Liver (tissue), 9 donors: ENCODE measurements around the gene LCN12. TPM values are rescaled to one million over a fixed set of nuclear protein-coding genes. Genes with fewer than 3 reads are reported as not detected.

Experiments
- DNase-seq: peaks from one replicate; pipeline ENCODE4 v3.0.0-alpha.2; 2017; ENCODE audit warnings: low spot score
- H3K27ac ChIP-seq, 2 donors: one replicate each; pipeline ENCODE4 v1.7.0; 2013; ENCODE audit warnings: inconsistent platforms in 2 of 2, low read length in 2 of 2, control low read depth in 1 of 2, low read depth in 1 of 2, mild to moderate bottlenecking in 1 of 2
- H3K27me3 ChIP-seq, 4 donors: one replicate each; pipeline versions ENCODE4 v1.6.1 to v1.7.0; 2013; ENCODE audit warnings: low read length in 3 of 4, inconsistent platforms in 1 of 4, mild to moderate bottlenecking in 1 of 4, moderate library complexity in 1 of 4; ENCODE audit not compliant: control insufficient read depth in 4 of 4, insufficient read depth in 4 of 4
- H3K36me3 ChIP-seq, 4 donors: one replicate each; pipeline versions ENCODE4 v1.6.1 to v1.7.0; 2013; ENCODE audit warnings: low read length in 3 of 4, mild to moderate bottlenecking in 3 of 4, low read depth in 1 of 4, moderate library complexity in 1 of 4; ENCODE audit not compliant: control insufficient read depth in 4 of 4, insufficient read depth in 3 of 4
- H3K4me1 ChIP-seq, 4 donors: one replicate each; pipeline versions ENCODE4 v1.6.1 to v1.7.0; 2013; ENCODE audit warnings: low read length in 3 of 4, mild to moderate bottlenecking in 3 of 4, moderate library complexity in 1 of 4; ENCODE audit not compliant: control insufficient read depth in 4 of 4, insufficient read depth in 4 of 4
- H3K4me3 ChIP-seq, 3 donors: one replicate each; pipeline versions ENCODE4 v1.6.1 to v1.7.0; 2013; ENCODE audit warnings: low read length in 3 of 3, control low read depth in 1 of 3, low read depth in 1 of 3, mild to moderate bottlenecking in 1 of 3
- H3K9ac ChIP-seq, 2 donors: one replicate each; pipeline ENCODE4 v1.7.0; 2013; ENCODE audit warnings: low read length in 2 of 2, mild to moderate bottlenecking in 2 of 2, moderate library complexity in 2 of 2, control low read depth in 1 of 2, low read depth in 1 of 2
- H3K9me3 ChIP-seq, 4 donors: one replicate each; pipeline versions ENCODE4 v1.6.1 to v1.7.0; 2013; ENCODE audit warnings: low read length in 3 of 4; ENCODE audit not compliant: control insufficient read depth in 4 of 4
- ATF3 ChIP-seq: IDR thresholded peaks from 2 replicates; pipeline ENCODE4 v1.6.1; 2016; ENCODE audit warnings: antibody characterized with exemption
- CTCF ChIP-seq: fragments of 150-350 bp; IDR thresholded peaks from 2 replicates; pipeline ENCODE4 v1.5.1; 2017; ENCODE audit warnings: improper control_type of control experiment, low read depth, low read length; ENCODE audit not compliant: missing input control
- EGR1 ChIP-seq, 2 donors: IDR thresholded peaks; 2 replicates each; pipeline ENCODE4 v1.6.1; 2016 to 2018; ENCODE audit warnings: antibody characterized with exemption in 2 of 2, low read depth in 2 of 2
- FOXA1 ChIP-seq: IDR thresholded peaks from 2 replicates; pipeline ENCODE4 v1.6.1; 2016; ENCODE audit warnings: antibody characterized with exemption
- FOXA2 ChIP-seq: IDR thresholded peaks from 2 replicates; pipeline ENCODE4 v1.6.1; 2016; ENCODE audit warnings: antibody characterized with exemption
- GABPA ChIP-seq, 2 donors: IDR thresholded peaks in 1 of 2; conservative IDR thresholded peaks in 1 of 2; 2 replicates each; pipeline ENCODE4 v1.6.1; 2016; ENCODE audit warnings: antibody characterized with exemption in 2 of 2, mild to moderate bottlenecking in 1 of 2, moderate library complexity in 1 of 2
- HNF4G ChIP-seq: IDR thresholded peaks from 2 replicates; pipeline ENCODE4 v1.6.1; 2016; ENCODE audit warnings: antibody characterized with exemption
- JUND ChIP-seq, 2 donors: IDR thresholded peaks; 2 replicates each; pipeline ENCODE4 v1.6.1; 2016; ENCODE audit warnings: antibody characterized with exemption in 2 of 2
- NR2F2 ChIP-seq: IDR thresholded peaks from 2 replicates; pipeline ENCODE4 v1.6.1; 2016; ENCODE audit warnings: antibody characterized with exemption
- RAD21 ChIP-seq, 2 donors: IDR thresholded peaks; 2 replicates each; pipeline ENCODE4 v1.6.1; 2016; ENCODE audit warnings: antibody characterized with exemption in 2 of 2, mild to moderate bottlenecking in 2 of 2
- REST ChIP-seq: IDR thresholded peaks from 2 replicates; pipeline ENCODE4 v1.6.1; 2016; ENCODE audit warnings: antibody characterized with exemption, mild to moderate bottlenecking
- RXRA ChIP-seq, 2 donors: IDR thresholded peaks; 2 replicates each; pipeline ENCODE4 v1.6.1; 2017 to 2018; ENCODE audit warnings: antibody characterized with exemption in 2 of 2, mild to moderate bottlenecking in 1 of 2
- SP1 ChIP-seq: IDR thresholded peaks from 2 replicates; pipeline ENCODE4 v1.6.1; 2018; ENCODE audit warnings: antibody characterized with exemption, mild to moderate bottlenecking
- TAF1 ChIP-seq: conservative IDR thresholded peaks from 2 replicates; pipeline ENCODE4 v1.6.1; 2016; ENCODE audit warnings: antibody characterized with exemption, mild to moderate bottlenecking
- YY1 ChIP-seq: IDR thresholded peaks from 2 replicates; pipeline ENCODE4 v1.6.1; 2016; ENCODE audit warnings: antibody characterized with exemption, mild to moderate bottlenecking
- WGBS: extraction: QIAGEN DNeasy Blood & Tissue Kit; methylation state at CpG from one replicate; pipeline ENCODE4 v1.1.7; 2013; 5-methylcytosine and 5-hydroxymethylcytosine counted together
- polyA plus RNA-seq, 2 donors: library from polyadenylated mRNA; stranded (reverse) in 1 of 2; unstranded in 1 of 2; fragments of 200-250 nt in 1 of 2; fragments of >200 nt in 1 of 2; fragmentation: Nextera tagmentation in 1 of 2; extraction: Ambion mirVana in 1 of 2; gene quantifications; one replicate each; pipeline versions ENCODE4 v1.2.1 to v1.2.3, GENCODE V29; 2013 to 2015
- total RNA-seq, 2 donors: library from RNA; depleted of rRNA; stranded (reverse); fragments of >200 nt; gene quantifications; one replicate each; pipeline ENCODE4 v1.2.3, GENCODE V29; 2014
- TF ChIP-seq, protein P1 (sequence below): IDR thresholded peaks from 2 replicates; pipeline ENCODE4 v1.6.1; 2016; ENCODE audit warnings: antibody characterized with exemption
- TF ChIP-seq, protein P2 (sequence below): IDR thresholded peaks from 2 replicates; pipeline ENCODE4 v1.6.1; 2016; ENCODE audit warnings: antibody characterized with exemption
- donor health status: healthy.
- donor health status: healthy.
- donor health status: healthy.
- donor health status: healthy.
- donor health status: healthy.

LCN12 gene
- total and polyA plus RNA-seq, 4 donors = 2.3 to 12.2 (median 6.2) TPM

- no peak overlapping the region for H3K27ac ChIP-seq
- WGBS = 98% methylated on average over 4 of the region's 4 CpGs
- H3K9me3 ChIP-seq = no peaks in the 10 kb centered on the region
- H3K4me1 ChIP-seq = no peaks in the 10 kb centered on the region
- DNase-seq = no peak
- H3K4me3 ChIP-seq = no peak overlapping the region
- no peaks in the 10 kb centered on the region for H3K27me3 ChIP-seq
- TF ChIP-seq FOXA2 (no peak), SP1 (no peak), RAD21 (IDR thresholded peaks at IDR 0.05) (no peak), ATF3 (no peak), RXRA (IDR thresholded peaks at IDR 0.05) (no peak), YY1 (no peak), JUND (IDR thresholded peaks at IDR 0.05) (no peak), EGR1 (IDR thresholded peaks at IDR 0.05; ENCODE audit: low read depth in 2 of 2) (no peak), FOXA1 (no peak), CTCF (no peak), NR2F2 (no peak), TAF1 (no peak), HNF4G (no peak)
- TF ChIP-seq, protein P1, sequence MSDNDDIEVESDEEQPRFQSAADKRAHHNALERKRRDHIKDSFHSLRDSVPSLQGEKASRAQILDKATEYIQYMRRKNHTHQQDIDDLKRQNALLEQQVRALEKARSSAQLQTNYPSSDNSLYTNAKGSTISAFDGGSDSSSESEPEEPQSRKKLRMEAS = no peak
- TF ChIP-seq, protein P2, sequence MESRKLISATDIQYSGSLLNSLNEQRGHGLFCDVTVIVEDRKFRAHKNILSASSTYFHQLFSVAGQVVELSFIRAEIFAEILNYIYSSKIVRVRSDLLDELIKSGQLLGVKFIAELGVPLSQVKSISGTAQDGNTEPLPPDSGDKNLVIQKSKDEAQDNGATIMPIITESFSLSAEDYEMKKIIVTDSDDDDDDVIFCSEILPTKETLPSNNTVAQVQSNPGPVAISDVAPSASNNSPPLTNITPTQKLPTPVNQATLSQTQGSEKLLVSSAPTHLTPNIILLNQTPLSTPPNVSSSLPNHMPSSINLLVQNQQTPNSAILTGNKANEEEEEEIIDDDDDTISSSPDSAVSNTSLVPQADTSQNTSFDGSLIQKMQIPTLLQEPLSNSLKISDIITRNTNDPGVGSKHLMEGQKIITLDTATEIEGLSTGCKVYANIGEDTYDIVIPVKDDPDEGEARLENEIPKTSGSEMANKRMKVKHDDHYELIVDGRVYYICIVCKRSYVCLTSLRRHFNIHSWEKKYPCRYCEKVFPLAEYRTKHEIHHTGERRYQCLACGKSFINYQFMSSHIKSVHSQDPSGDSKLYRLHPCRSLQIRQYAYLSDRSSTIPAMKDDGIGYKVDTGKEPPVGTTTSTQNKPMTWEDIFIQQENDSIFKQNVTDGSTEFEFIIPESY = no peak
- H3K9ac ChIP-seq = no peak overlapping the region
- peaks cover 5 to 20% (median 6%) of the 10 kb centered on the region in 4 donors for H3K36me3 ChIP-seq
Measured at GRCh38 chr9:136930014-136930413, 22.1 kb upstream of the LCN12 start.

GRCh38 chr9:136931611-136932130, 20.4 kb upstream of the LCN12 start:
- no peaks in the 10 kb centered on the region for H3K27me3 ChIP-seq
- 96% methylated on average over 2 of the region's 2 CpGs for WGBS
- no peaks in the 10 kb centered on the region for H3K4me1 ChIP-seq
- TF ChIP-seq JUND (IDR thresholded peaks at IDR 0.05) (no peak), REST (no peak), FOXA1 (no peak), YY1 (no peak), TAF1 (no peak), ATF3 (no peak), CTCF (no peak), FOXA2 (no peak), RAD21 (IDR thresholded peaks at IDR 0.05) (no peak), HNF4G (no peak), GABPA (IDR thresholded peaks at IDR 0.05 in 1 of 2, conservative IDR thresholded peaks at IDR 0.05 in 1 of 2) (no peak), NR2F2 (no peak), EGR1 (IDR thresholded peaks at IDR 0.05; ENCODE audit: low read depth in 2 of 2) (no peak)
- TF ChIP-seq, protein P2 = no peak
- TF ChIP-seq, protein P1 = no peak

More at GRCh38 chr9:136931611-136932130, 20.4 kb upstream of the LCN12 start:
- Histone ChIP-seq H3K9me3 (no peaks in the 10 kb centered on the region), H3K36me3 (peaks cover 0 to 6% (median 4%) of the 10 kb centered on the region in 4 donors), H3K27ac (no peak overlapping the region), H3K4me3 (no peak overlapping the region), H3K9ac (no peak overlapping the region)
- no peak for DNase-seq
